BJ (cell line): ENCODE results near the gene POPDC2. TPM values are rescaled to one million over a fixed set of nuclear protein-coding genes. Genes with fewer than 3 reads are reported as not detected.

ENCODE experiments used
- CTCF ChIA-PET: fragments of 350-600 bp; formaldehyde crosslinking; extraction: SDS; loops from one replicate; lab custom pipeline; 2021; ENCODE audit warnings: antibody characterized with exemption, inconsistent platforms; lab: Yijun Ruan, JAX
- POLR2A ChIA-PET: fragments of 300-600 bp; sonication (Branson Sonifier 250); formaldehyde crosslinking; extraction: SDS; loops from one replicate; lab custom pipeline; 2021; ENCODE audit warnings: antibody characterized with exemption; lab: Charles Lee
- DNase-seq: peaks from one replicate; pipeline ENCODE4 v3.0.0-alpha.2; 2011; ENCODE audit warnings: low read depth
- H3K27me3 ChIP-seq: 2 replicates; pipeline ENCODE4 v1.6.0; 2011; ENCODE audit warnings: low read length; ENCODE audit not compliant: control insufficient read depth, insufficient read depth
- H3K36me3 ChIP-seq: 2 replicates; pipeline ENCODE4 v1.5.1; 2011; ENCODE audit warnings: low read length; ENCODE audit not compliant: control insufficient read depth, insufficient read depth
- H3K4me3 ChIP-seq: 2 replicates; pipeline ENCODE4 v1.5.1; 2011; ENCODE audit warnings: low read depth, mild to moderate bottlenecking, control low read depth, low read length
- CTCF ChIP-seq: IDR thresholded peaks from 2 replicates; pipeline ENCODE4 v1.5.1; 2011; ENCODE audit warnings: low read depth, mild to moderate bottlenecking, control low read depth, inconsistent platforms, low read length, moderate library complexity; ENCODE audit not compliant: insufficient read depth
- polyA plus RNA-seq: library from polyadenylated mRNA; depleted of rRNA; stranded (reverse); fragments of >200 nt; gene quantifications from 2 replicates; pipeline ENCODE4 v1.2.3, GENCODE V29; 2011

The POPDC2 gene
- polyA plus RNA-seq, 1 experiment, result 2.3 TPM

GRCh38 chr3:119659606-119660291 lies 640 bp downstream of the POPDC2 start:
- Histone ChIP-seq H3K4me3 (no peak overlapping the region), H3K27me3 (no peaks in the 10 kb centered on the region), H3K36me3 (no peaks in the 10 kb centered on the region)
- CTCF ChIA-PET, result no interaction called here
- no peak for TF ChIP-seq CTCF
- POLR2A ChIA-PET, result interaction anchor here (0.6 kb wide), 1 partner anchor 9 kb away, joined by 3 read pairs; no protein-coding TSS in a partner anchor
- DNase-seq, result no peak

- POLR2A ChIA-PET, result no interaction called here
Observed at GRCh38 chr3:119658994-119659393, 1.4 kb downstream of the POPDC2 start.

GRCh38 chr3:119657887-119658702 lies 2.3 kb downstream of the POPDC2 start:
- H3K4me3 ChIP-seq, result no peak overlapping the region
- POLR2A ChIA-PET, result no interaction called here
- no peaks in the 10 kb centered on the region for H3K27me3 ChIP-seq
- DNase-seq, result no peak
- no peak for TF ChIP-seq CTCF
- no peaks in the 10 kb centered on the region for H3K36me3 ChIP-seq
- CTCF ChIA-PET, result interaction anchor here (0.9 kb wide), 1 partner anchor 12 kb away, joined by 3 read pairs; no protein-coding TSS in a partner anchor

More at GRCh38 chr3:119658994-119659393, 1.4 kb downstream of the POPDC2 start:
- Histone ChIP-seq H3K36me3 (no peaks in the 10 kb centered on the region), H3K27me3 (no peaks in the 10 kb centered on the region), H3K4me3 (no peak overlapping the region)
- no peak for DNase-seq
- CTCF ChIA-PET, result interaction anchor here (0.9 kb wide), 1 partner anchor 13 kb away, joined by 3 read pairs; no protein-coding TSS in a partner anchor
- TF ChIP-seq CTCF, result no peak

- H3K27me3 ChIP-seq, result no peaks in the 10 kb centered on the region
- H3K4me3 ChIP-seq, result no peak overlapping the region
- no peak for TF ChIP-seq CTCF
- POLR2A ChIA-PET, result no interaction called here
- no peak for DNase-seq
- no peaks in the 10 kb centered on the region for H3K36me3 ChIP-seq
- CTCF ChIA-PET, result interaction anchor here (1.1 kb wide), 1 partner anchor 9 kb away, joined by 5 read pairs; no protein-coding TSS in a partner anchor
Observed at GRCh38 chr3:119653876-119654275, 6.5 kb downstream of the POPDC2 start.
